ENCODE measurements around the gene ESYT2. TPM values are rescaled to one million over a fixed set of nuclear protein-coding genes. Genes with fewer than 3 reads are reported as not detected.

ESYT2 gene
- total and polyA plus RNA-seq, 2 of the 4 experiments (the other 2 are of a cell fraction): 26.7 to 69.9 TPM

DNA sequence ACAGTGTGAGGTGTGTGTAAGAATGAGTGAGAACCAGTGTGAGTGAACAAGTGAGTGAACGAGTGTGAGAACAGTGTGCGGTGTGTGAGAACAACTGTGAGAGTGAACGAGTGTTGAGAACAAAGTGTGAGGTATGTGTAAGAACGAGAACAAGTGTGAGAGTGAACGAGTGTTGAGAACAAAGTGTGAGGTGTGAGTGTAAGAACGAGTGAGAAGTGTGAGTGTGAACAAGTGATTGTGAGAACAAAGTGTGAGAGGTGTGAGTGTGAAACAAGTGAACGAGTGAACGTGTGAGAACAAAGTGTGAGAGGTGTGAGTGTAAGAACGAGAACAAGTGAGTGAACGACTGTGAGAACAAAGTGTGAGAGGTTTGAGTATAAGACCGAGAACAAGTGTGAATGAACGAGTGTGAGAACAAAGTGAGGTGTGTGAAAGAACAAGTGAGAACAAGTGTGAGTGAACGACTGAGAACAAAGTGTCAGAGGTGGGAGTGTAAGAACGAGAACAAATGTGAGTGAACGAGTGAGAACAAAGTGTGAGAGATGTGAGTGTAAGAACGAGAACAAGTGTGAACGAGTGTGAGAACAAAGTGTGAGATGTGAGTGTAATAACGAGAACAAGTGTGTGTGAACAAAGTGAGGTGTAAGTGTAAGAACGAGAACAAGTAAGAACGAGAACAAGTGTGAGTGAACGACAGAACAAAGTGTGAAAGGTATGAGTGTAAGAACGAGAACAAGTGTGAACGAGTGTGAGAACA lies 47.9 kb downstream of the ESYT2 start:
- Histone ChIP-seq H3K9me3 (ENCODE audit: control insufficient read depth, insufficient read depth, low read length) (no peaks in the 10 kb centered on the region), H3K56ac (ENCODE audit: extremely low read depth, insufficient read depth, low read length) (no peak overlapping the region), H3K4me3 (ENCODE audit: insufficient read depth, low read depth, low read length) (no peak overlapping the region), H3K4me2 (ENCODE audit: low read depth, low read length) (no peak overlapping the region), H2BK120ac (ENCODE audit: low read depth, low read length) (no peak overlapping the region), H3K4me1 (ENCODE audit: control insufficient read depth, insufficient read depth, low read length) (peaks cover 7% of the 10 kb centered on the region), H2AFZ (replicated peaks; ENCODE audit: low read length, poor library complexity) (no peak overlapping the region), H2BK15ac (ENCODE audit: low read depth, low read length) (no peak overlapping the region), H2BK5ac (ENCODE audit: low read depth, low read length, poor library complexity, severe bottlenecking) (no peak overlapping the region), H3K23ac (ENCODE audit: low read depth, low read length) (no peak overlapping the region), H3K27me3 (ENCODE audit: control insufficient read depth, insufficient read depth, low read length) (no peaks in the 10 kb centered on the region), H4K8ac (ENCODE audit: low read depth in 2 of 2, low read length in 2 of 2) (no peak overlapping the region), H4K5ac (ENCODE audit: low read depth, low read length) (no peak overlapping the region), H3K9me1 (ENCODE audit: insufficient read depth, low read length) (peaks cover 22% of the 10 kb centered on the region), H3K18ac (ENCODE audit: low read depth, low read length) (no peak overlapping the region), H4K91ac (ENCODE audit: insufficient read depth, low read depth, low read length) (no peak overlapping the region), H3K27ac (ENCODE audit: insufficient read depth, low read length) (no peak overlapping the region), H3K9ac (ENCODE audit: low read depth, low read length) (no peak overlapping the region), H4K20me1 (ENCODE audit: insufficient read depth, low read length) (no peaks in the 10 kb centered on the region; the same call in 1 of the 2 replicates), H2AK9ac (replicated peaks; ENCODE audit: low read depth, low read length, poor library complexity) (no peak overlapping the region), H3K14ac (replicated peaks; ENCODE audit: low read depth, low read length) (no peak overlapping the region), H3K36me3 (ENCODE audit: control insufficient read depth, insufficient read depth, low read length) (peaks cover 33% of the 10 kb centered on the region), H2AK5ac (ENCODE audit: low read depth, low read length) (no peak overlapping the region), H3K79me1 (ENCODE audit: low read depth in 1 of 2, low read length in 2 of 2) (peaks cover 19 to 47% of the 10 kb centered on the region in 2 experiments), H2BK20ac (ENCODE audit: low read depth, low read length) (no peak overlapping the region), H3K4ac (ENCODE audit: low read depth, low read length) (no peak overlapping the region)
- no TSS peak for BruUV-seq (replicated peaks)
- in situ Hi-C loops (cut with MboI; ENCODE audit: low sequenced_read_pairs) (no loop called here), intact Hi-C loops (cut with micrococcal nuclease) (no loop called here), dilution Hi-C loops (cut with HindIII; ENCODE audit: low sequenced_read_pairs, unreplicated experiment) (no loop called here)
- no peak for ATAC-seq (ENCODE audit: low read depth)
- POLR2A ChIA-PET (ENCODE audit: unreplicated experiment): no interaction called here
- no peak for TF ChIP-seq RFX5 (IDR thresholded peaks at IDR 0.05; ENCODE audit: low read depth, low read length)
- no peak for TF ChIP-seq MXI1 (IDR thresholded peaks at IDR 0.05; ENCODE audit: borderline replicate concordance, low read depth, low read length)
- TF ChIP-seq BHLHE40 (IDR thresholded peaks at IDR 0.05; ENCODE audit: low read depth, low read length): no peak
- TF ChIP-seq SMC3 (IDR thresholded peaks at IDR 0.05; ENCODE audit: low read depth, low read length): no peak
- no peak for TF ChIP-seq MAFK (IDR thresholded peaks at IDR 0.05; ENCODE audit: low read depth, low read length)
- no peak for TF ChIP-seq CTCF (conservative IDR thresholded peaks at IDR 0.05; ENCODE audit: low read depth, low read length)
- no peak for TF ChIP-seq USF2 (IDR thresholded peaks at IDR 0.05; ENCODE audit: low read depth, low read length)
- no peak for TF ChIP-seq POLR2A (IDR thresholded peaks at IDR 0.05; ENCODE audit: low read depth, low read length)
- TF ChIP-seq RCOR1 (IDR thresholded peaks at IDR 0.05; ENCODE audit: insufficient replicate concordance, low read length): no peak
- no peak for TF ChIP-seq CEBPB (IDR thresholded peaks at IDR 0.05; ENCODE audit: low read depth, low read length)
- no peak for TF ChIP-seq ELK1 (IDR thresholded peaks at IDR 0.05; ENCODE audit: borderline replicate concordance, low read depth, low read length)
- TF ChIP-seq MAZ (IDR thresholded peaks at IDR 0.05; ENCODE audit: borderline replicate concordance, low read depth, low read length): no peak
- no peak for TF ChIP-seq RAD21 (IDR thresholded peaks at IDR 0.05; ENCODE audit: low read length)
- no peak for TF ChIP-seq NFE2L2 (IDR thresholded peaks at IDR 0.05; ENCODE audit: low read depth, low read length)
- TF ChIP-seq CHD1 (IDR thresholded peaks at IDR 0.05; ENCODE audit: low read depth, low read length): no peak
- TF ChIP-seq FOS (IDR thresholded peaks at IDR 0.05; ENCODE audit: low read depth, low read length): no peak
- DNase-seq: no peak
- CTCF ChIA-PET: no interaction called here
- WGBS, 2 experiments (ENCODE audit: extremely low coverage in 2 of 2, insufficient read length in 1 of 2): 95 to 100% methylated on average over 5 to 23 of the region's 23 CpGs
